ENCODE data around the gene PVR.
"Not testable (repeated sequence)": the region's sequence is repeated elsewhere in the genome, so short reads cannot be mapped to it uniquely, and the experiment has no call there.

Gene PVR, protein sequence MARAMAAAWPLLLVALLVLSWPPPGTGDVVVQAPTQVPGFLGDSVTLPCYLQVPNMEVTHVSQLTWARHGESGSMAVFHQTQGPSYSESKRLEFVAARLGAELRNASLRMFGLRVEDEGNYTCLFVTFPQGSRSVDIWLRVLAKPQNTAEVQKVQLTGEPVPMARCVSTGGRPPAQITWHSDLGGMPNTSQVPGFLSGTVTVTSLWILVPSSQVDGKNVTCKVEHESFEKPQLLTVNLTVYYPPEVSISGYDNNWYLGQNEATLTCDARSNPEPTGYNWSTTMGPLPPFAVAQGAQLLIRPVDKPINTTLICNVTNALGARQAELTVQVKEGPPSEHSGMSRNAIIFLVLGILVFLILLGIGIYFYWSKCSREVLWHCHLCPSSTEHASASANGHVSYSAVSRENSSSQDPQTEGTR

DNA sequence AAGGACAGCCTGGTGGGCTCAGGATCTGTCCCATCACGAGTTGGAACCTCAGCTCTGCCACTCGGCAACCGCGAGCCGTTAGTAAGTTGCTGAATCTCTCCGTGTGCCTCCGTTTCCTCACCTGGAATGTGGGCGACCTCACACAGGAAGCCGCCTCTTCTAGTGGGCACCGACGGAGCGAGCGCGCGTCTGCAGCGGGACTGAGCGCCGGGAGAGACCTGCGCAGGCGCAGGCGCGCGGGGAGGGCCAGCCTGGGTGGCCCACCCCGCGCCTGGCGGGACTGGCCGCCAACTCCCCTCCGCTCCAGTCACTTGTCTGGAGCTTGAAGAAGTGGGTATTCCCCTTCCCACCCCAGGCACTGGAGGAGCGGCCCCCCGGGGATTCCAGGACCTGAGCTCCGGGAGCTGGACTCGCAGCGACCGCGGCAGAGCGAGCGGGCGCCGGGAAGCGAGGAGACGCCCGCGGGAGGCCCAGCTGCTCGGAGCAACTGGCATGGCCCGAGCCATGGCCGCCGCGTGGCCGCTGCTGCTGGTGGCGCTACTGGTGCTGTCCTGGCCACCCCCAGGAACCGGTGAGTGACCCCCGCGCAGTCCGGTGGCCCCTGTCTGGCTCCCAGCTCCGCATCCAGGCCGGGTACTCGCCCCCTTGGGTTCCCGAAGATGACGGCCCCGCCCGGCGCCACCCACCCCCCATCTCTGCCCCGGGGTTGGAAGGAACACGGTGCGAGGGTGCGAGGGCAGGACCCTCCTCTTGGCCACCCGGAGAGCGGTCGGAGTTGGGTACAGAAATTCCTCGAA lies at the start of gene PVR:
Gene PVR (plus strand): TSS at position 306 of the 797 bp plus-strand sequence. CDS start 187 bp downstream, at position 493.
- DNase-seq: no peak

DNA sequence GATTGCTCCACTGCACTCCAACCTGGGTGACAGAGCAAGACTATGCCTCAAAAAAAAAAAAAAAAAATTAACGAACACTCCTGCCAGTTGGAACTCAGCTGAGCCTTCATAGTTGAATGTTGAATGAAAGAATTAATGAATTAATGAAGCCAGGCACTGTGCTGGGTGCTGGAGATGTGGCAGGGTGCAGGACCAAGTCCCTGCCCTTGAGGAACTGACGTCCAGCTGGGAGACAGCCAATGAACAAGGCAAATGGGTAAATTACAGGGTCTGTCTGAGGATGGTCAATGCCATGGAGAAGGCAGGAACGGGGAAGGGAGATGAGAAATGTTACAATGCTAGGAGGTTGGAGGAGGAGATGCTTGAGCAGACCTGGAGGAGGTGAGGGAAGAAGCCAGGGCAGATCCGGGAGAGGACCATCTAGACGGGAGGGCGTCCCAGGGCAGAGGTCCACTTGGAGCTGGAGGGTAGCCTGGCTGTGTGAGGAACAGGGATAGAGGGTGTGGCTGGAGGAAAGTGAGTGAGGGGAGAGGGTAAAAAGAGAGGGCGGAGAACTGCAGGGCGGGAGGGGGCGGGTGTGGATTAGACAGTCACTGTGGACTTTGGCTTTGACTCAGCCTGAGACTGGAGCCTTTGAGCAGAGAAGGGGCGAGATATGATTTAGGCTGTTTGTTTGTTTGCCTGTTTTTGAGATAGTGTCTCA lies 47.1 kb upstream of the PVR start:
- DNase-seq: no peak

DNA sequence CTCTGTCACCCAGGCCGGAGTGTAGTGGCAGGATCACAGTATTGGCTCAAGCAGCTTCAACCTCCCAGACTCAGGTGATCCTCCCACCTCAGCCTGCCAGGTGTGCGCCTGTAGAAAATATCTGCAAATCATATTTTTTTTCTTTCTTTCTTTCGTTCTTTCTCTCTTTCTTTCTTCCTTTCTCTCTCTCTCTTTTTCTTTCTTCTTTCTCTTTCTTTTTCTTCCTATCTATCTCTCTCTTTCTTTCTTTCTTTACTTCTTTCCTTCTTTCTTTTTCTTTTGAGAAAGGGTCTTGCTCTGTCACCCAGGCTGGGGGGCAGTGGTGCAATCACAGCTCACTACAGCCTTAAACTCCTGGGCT lies 46.6 kb upstream of the PVR start:
- no peak for DNase-seq

- no peak for DNase-seq
These were observed 45.4 kb upstream of the PVR start for GRCh38 chr19:44598355-44598754.

- DNase-seq: no peak
These were observed 44.8 kb upstream of the PVR start for GRCh38 chr19:44598880-44599279.

DNA sequence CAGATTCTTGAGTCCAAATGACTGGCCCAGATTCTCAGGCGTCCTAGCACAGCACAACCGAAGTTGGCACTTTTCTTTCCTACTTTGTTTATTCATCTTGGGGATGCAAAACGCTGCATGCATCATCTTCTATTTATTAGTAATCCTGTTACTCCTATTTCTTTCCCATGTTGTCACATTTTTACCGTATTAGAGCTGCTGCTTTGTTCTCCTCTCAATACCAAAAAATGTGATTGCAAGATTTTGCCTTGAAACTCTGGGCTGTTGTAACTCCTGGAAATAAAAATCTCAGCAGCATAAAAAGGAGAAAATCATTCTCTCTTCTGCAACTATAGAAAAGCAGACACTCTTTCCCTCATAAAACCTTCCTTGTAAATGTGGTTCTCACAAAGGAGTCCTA lies 43.2 kb upstream of the PVR start:
- DNase-seq: no peak

GRCh38 chr19:44602081-44602480 lies 41.6 kb upstream of the PVR start:
- no peak for DNase-seq

DNA sequence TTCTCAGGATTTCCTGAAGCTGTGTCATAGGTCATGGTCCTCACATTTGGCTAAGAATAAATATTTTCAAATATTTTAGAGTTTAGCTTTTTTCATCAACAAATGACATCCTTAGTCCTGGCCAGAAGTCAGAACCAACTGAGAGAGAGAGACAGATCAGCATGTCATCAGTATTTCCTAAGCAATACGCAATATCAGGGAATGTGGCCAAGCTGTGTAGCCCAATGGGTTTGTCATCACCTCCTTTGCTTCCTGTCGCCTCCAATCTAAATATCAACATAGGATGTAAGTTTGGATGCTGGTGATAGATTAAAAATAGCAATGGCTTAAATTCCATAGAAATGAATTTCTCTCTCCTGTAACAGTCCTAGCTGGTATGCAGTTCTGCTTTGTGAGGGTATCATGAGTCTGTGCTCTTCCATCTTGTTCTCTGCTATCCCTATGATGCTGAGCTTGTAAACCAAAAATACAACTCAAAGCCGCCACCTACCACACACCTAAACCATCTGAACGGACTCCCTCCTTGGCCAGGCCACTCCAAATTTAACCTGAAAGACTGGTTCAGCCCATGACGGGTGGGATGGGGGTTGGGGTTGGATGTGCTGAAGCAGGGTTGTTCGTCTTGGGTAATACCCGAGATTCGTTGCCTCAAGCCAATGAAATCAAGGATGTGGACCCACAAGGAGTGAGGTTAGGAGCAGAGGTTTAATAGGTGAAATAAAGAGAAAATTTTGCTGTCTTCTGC lies 40.3 kb upstream of the PVR start:
- DNase-seq: no peak

DNA sequence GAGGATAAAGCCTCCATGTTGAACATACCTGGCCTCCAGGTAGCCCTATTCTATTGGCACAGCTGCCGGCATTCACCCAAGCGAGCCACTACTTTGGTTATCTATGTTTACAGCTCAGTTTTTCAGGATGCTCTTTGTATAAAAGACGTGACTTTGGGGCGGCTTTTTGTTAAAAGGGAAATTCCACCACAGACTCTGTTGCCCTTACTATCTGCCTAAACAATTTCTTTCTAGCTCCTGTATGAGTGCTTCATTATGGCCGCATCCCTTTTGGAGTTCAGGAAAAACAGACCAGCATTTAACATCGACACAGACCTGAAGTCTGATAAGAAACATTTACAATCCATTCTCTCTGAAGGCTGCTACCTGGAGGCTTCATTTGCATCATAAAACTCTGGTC lies 39.5 kb upstream of the PVR start:
- no peak for DNase-seq

DNA sequence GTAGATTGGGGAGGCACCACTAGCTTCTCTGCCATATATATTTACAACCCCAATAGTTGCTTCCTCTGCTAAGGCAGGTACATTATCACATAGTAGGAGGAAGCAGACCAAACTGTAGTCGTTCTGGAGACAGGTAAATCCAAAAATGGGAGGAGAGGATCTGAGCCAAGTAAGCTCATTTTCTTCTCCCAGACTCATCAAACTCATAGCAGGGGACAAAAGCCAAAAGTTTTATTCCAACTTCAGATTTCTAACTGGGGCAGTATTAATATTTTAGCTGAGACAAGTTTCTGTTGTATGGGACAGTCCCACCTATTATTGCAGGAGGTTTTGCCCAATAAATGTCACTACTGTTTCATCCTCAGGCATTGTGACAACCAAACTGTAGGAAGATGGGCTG lies 38.2 kb upstream of the PVR start:
- DNase-seq: no peak

DNA sequence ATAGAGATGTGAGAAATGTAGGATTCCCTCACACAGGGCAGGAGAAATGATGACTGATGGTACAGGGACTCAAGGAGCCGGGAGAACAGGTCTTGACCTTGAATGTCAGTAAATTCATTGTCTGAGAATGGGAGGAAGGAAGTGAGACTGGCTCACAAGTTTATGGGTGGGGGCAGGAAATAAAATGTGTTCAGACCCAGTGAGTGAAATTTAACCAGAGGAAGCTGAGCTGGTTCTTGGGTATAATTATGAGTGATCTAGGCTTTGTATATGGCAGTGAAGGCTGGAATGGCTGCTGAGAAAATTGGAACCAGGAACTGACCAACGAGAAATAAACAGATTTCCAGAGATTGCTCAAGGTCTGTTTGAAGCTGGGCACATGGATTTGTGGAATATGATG lies 36.7 kb upstream of the PVR start:
- DNase-seq: no peak

- no peak for DNase-seq
These were observed 35.8 kb upstream of the PVR start for GRCh38 chr19:44607917-44608316.

DNA sequence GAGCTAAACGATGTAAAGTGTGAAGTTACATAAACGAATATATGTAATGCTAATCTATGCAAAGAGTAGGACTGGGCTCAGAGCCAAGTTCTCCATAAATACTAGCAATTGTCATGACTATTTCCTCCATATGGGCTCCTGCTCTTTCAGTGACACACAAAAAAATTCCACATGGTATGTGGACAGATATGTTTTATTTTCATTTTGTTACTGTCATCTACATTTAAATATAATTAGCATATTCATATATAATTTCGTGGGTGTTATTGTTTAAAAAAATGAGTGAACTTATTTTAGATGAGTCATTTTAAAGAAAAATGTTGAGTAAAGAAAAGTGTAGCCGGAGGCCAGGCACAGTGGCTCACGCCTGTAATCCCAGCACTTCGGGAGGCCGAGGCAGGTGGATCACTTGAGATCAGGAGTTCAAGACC lies 35.3 kb upstream of the PVR start:
- no peak for DNase-seq

DNA sequence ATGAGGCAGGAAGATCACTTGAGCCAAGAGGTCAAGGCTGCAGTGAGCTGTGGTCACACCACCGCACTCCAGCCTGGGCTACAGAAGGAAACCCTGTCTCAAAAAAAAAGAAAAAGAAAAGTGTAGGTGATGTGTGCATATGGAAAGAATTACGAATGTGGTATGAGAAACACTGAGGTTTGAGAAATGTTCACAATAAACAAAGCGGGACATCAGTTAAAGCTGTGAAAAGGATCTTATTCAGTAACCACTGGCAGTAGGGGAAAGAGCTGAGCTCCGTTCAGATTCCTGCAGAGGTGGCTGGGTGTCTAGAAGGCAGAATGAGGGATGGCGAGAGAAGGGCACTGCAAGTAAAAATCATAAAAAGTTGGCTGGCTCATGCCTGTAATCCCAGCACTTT lies 34.5 kb upstream of the PVR start:
- no peak for DNase-seq

DNA sequence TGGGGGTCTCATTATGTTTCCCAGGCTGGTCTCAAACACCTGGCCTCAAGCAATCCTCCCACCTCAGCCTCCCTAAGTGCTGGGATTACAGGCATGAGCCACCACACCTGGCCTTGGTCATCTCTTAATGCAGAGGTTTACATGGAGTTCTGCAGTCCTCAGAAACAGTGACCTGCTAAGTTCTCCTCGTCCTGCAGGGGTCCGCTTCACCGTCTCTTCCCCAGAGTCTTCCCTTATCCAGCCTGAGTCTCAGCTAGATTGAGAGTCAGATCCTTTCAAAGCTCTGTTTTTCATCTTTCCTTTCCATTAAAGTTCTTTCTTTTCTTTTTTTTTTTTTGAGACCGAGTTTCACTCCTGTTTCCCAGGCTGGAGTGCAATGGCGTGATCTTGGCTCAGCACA lies 33.2 kb upstream of the PVR start:
- not testable (repeated sequence) for DNase-seq

DNA sequence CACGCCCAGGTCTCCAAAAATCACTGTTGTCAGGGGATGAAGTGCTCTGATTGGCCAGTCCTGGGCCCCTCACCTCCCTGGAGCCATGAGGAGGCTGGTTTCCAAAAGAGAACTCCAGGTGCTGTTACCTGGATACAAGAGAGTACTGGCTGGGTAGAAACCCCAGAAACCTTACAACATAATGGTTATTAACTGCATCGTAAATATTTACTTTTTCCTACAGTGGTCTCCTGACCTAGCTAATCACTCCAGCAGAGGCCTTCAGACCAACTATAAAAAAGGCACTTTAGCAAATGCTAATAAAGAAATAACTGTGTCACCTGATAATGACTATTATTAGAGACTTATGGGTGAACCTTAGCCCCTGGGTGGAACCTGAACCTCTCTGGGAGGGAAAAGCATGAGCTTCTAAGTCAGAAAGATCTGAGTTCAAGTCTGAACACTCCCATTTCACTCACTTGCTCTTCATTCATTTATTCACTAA lies 31.9 kb upstream of the PVR start:
- no peak for DNase-seq

- DNase-seq: no peak
These were observed 30.2 kb upstream of the PVR start, which contains the start of gene IGSF23 for GRCh38 chr19:44613295-44614178. Gene IGSF23 (plus strand): TSS chr19:44613563. CDS start chr19:44613646, 83 bp downstream.

DNA sequence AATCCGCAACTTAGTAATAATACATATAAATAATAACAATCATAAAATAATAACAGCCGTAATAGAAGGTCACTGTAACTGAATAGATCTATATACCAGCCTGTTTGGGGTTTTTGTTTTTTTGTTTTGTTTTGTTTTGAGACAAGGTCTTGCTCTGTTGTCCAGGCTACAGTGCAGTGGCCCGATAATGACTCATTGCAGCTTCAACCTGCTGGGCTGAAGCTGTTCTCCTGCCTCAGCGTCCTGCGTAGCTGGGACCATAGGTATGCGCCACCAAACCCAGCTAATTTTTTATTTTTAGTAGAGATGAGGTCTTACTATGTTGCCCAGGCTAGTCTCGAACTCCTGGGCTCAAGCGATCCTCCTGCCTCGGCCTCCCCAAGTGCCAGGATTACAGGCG lies 29.4 kb upstream of the PVR start:
- no peak for DNase-seq

- DNase-seq: no peak
These were observed 27.9 kb upstream of the PVR start for GRCh38 chr19:44615863-44616247.

DNA sequence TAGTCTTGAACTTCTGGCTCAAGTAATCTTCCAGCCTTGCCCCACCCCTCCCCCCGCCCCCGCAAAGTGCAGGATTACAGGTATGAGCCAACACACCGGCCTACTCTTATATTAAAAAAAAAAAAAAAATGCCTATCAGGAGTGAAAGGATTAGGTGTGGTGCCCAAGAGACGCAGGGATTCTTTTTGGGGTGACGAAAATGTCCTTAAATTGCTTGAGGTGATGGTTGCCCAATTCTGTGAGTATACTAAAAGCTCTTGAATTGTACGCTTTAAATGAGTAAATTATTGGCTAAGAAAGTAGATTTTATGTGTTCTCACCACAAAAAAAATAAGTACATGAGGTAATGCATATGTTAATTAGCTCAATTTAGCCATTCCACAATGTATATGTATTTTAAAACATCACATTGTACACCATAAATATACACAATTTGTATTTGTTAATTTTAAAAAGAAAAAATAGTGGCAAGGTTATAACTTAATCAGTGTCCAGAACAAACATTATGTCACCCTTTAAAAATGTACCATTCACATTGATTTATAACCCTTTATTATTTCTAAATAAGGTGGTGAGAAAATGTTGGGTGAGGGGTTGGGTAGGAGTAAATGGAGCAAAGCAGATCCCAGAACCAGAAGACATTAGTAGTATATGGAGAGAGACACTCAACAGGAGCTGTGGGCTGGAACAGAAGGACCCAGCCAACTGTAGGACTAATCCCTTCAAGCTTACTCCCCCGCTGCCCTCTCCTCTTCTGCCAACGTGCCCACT lies 26.4 kb upstream of the PVR start:
- no peak for DNase-seq
